ENCODE results near the gene ZC3H18. TPM values are rescaled to one million over a fixed set of nuclear protein-coding genes. Genes with fewer than 3 reads are reported as not detected.
"Not testable (repeated sequence)": the region's sequence is repeated elsewhere in the genome, so short reads cannot be mapped to it uniquely, and the experiment has no call there.

Gene ZC3H18
- total RNA-seq, 1 experiment from 2014 or later: 76.4 TPM

GRCh38 chr16:88608076-88608475 is 37.9 kb downstream of the ZC3H18 start:
- no peak overlapping the region for H3K4me3 ChIP-seq
- no peaks in the 10 kb centered on the region for H3K27me3 ChIP-seq (ENCODE audit: insufficient read depth, low read depth)
- no peaks in the 10 kb centered on the region; the same call in 1 of the 2 replicates for H3K36me3 ChIP-seq (ENCODE audit: low read depth)
- no peak overlapping the region for H3K27ac ChIP-seq
- no peaks in the 10 kb centered on the region for H3K9me3 ChIP-seq (ENCODE audit: insufficient read depth, low read depth)
- POLR2A ChIA-PET (ENCODE audit: unreplicated experiment): no interaction called here
- TF ChIP-seq CTCF (conservative IDR thresholded peaks at IDR 0.05): no peak
- no peak for TF ChIP-seq EZH2 (IDR thresholded peaks at IDR 0.05; ENCODE audit: low read depth)
- no peak overlapping the region for H2AFZ ChIP-seq
- no peaks in the 10 kb centered on the region for H3F3A ChIP-seq (ENCODE audit: insufficient read depth, low read depth)
- H3K79me2 ChIP-seq (ENCODE audit: low read depth): no peaks in the 10 kb centered on the region
- DNase-seq: no peak
- peaks cover 21% of the 10 kb centered on the region for H4K20me1 ChIP-seq (ENCODE audit: insufficient read depth)
- H3K4me2 ChIP-seq: no peak overlapping the region
- no peaks in the 10 kb centered on the region for H3K4me1 ChIP-seq (replicated peaks; ENCODE audit: insufficient read depth)
- BruUV-seq (replicated peaks): no TSS peak
- H3K9me2 ChIP-seq (ENCODE audit: insufficient read depth): no peaks in the 10 kb centered on the region
- intact Hi-C loops (cut with micrococcal nuclease; ENCODE audit: unreplicated experiment): no loop called here
- CTCF ChIA-PET: no interaction called here

- H2AFZ ChIP-seq; H3K9me2 ChIP-seq (ENCODE audit: insufficient read depth); H3K4me2 ChIP-seq; POLR2A ChIA-PET (ENCODE audit: unreplicated experiment); H3K9me3 ChIP-seq (ENCODE audit: insufficient read depth, low read depth); H3F3A ChIP-seq (ENCODE audit: insufficient read depth, low read depth); H3K79me2 ChIP-seq (ENCODE audit: low read depth); H3K27me3 ChIP-seq (ENCODE audit: insufficient read depth, low read depth); H3K4me3 ChIP-seq; H3K36me3 ChIP-seq (ENCODE audit: low read depth); BruUV-seq (replicated peaks); H3K4me1 ChIP-seq (replicated peaks; ENCODE audit: insufficient read depth); intact Hi-C loops (cut with micrococcal nuclease; ENCODE audit: unreplicated experiment); H3K27ac ChIP-seq; CTCF ChIA-PET: not testable (repeated sequence)
- H4K20me1 ChIP-seq (ENCODE audit: insufficient read depth): peaks cover 30% of the 10 kb centered on the region
- peak in 1 of 2 experiments; percentile 22 for DNase-seq
These were observed 39.2 kb downstream of the ZC3H18 start for GRCh38 chr16:88609426-88609825.

- Histone ChIP-seq H3K4me1 (replicated peaks; ENCODE audit: insufficient read depth) (no peaks in the 10 kb centered on the region), H3K9me3 (ENCODE audit: insufficient read depth, low read depth) (no peaks in the 10 kb centered on the region), H3K27me3 (ENCODE audit: insufficient read depth, low read depth) (no peaks in the 10 kb centered on the region), H2AFZ (no peak overlapping the region), H3K4me3 (no peak overlapping the region), H3K4me2 (no peak overlapping the region), H3K27ac (no peak overlapping the region), H3K36me3 (ENCODE audit: low read depth) (no peaks in the 10 kb centered on the region; the same call in 1 of the 2 replicates), H3K79me2 (ENCODE audit: low read depth) (no peaks in the 10 kb centered on the region), H3K9me2 (ENCODE audit: insufficient read depth) (no peaks in the 10 kb centered on the region), H4K20me1 (ENCODE audit: insufficient read depth) (peaks cover 32% of the 10 kb centered on the region), H3F3A (ENCODE audit: insufficient read depth, low read depth) (no peaks in the 10 kb centered on the region)
- intact Hi-C loops (cut with micrococcal nuclease; ENCODE audit: unreplicated experiment): no loop called here
- ChIA-PET POLR2A (ENCODE audit: unreplicated experiment) (no interaction called here), CTCF (no interaction called here)
- no TSS peak for BruUV-seq (replicated peaks)
- TF ChIP-seq CTCF (conservative IDR thresholded peaks at IDR 0.05) (peak; percentile 32; the same call in 1 of the 2 replicates), EZH2 (IDR thresholded peaks at IDR 0.05; ENCODE audit: low read depth) (no peak)
- DNase-seq: peak in 1 of 2 experiments; percentile 10
These were observed 39.9 kb downstream of the ZC3H18 start for GRCh38 chr16:88610080-88610479.
